Epithelial cell of proximal tubule (primary cell): ENCODE measurements around the gene F8. TPM values are rescaled to one million over a fixed set of nuclear protein-coding genes. Genes with fewer than 3 reads are reported as not detected.

Experiments used
- DNase-seq: peaks from one replicate; pipeline ENCODE4 v3.0.0-alpha.2; 2011; ENCODE audit warnings: low read depth
- H3K4me3 ChIP-seq: 2 replicates; pipeline ENCODE4 v1.5.1; 2011; ENCODE audit warnings: low read depth, mild to moderate bottlenecking, low read length
- CTCF ChIP-seq: conservative IDR thresholded peaks from 2 replicates; pipeline ENCODE4 v1.5.1; 2012; ENCODE audit warnings: low read depth, mild to moderate bottlenecking, low read length
- total RNA-seq: library from RNA; depleted of rRNA; stranded (reverse); fragments of >200 nt; gene quantifications from 2 replicates; pipeline ENCODE4 v1.2.3, GENCODE V29; 2015

Gene F8
- total RNA-seq, 1 donor from 2014 or later, result 2.5 TPM

GRCh38 chrX:155068165-155068564 is 45.6 kb upstream of the F8 start:
- DNase-seq, result peak; percentile 26
- H3K4me3 ChIP-seq, result no peak overlapping the region
- TF ChIP-seq CTCF, result no peak

- peak overlapping the region; percentile 30 for H3K4me3 ChIP-seq
- peak; percentile 50 for DNase-seq
- no peak for TF ChIP-seq CTCF
Measured at GRCh38 chrX:155065035-155065734, 42.7 kb upstream of the F8 start.

- H3K4me3 ChIP-seq, result no peak overlapping the region
- no peak for TF ChIP-seq CTCF
- no peak for DNase-seq
Measured at GRCh38 chrX:155061760-155062159, 39.2 kb upstream of the F8 start.

- peak overlapping the region; percentile 34 for H3K4me3 ChIP-seq
- peak; percentile 72 for TF ChIP-seq CTCF
- DNase-seq, result no peak
Measured at GRCh38 chrX:155056877-155057792, 34.6 kb upstream of the F8 start.

GRCh38 chrX:155056471-155056870 is 33.9 kb upstream of the F8 start:
- TF ChIP-seq CTCF, result no peak
- no peak overlapping the region for H3K4me3 ChIP-seq
- no peak for DNase-seq

- H3K4me3 ChIP-seq, result no peak overlapping the region
- no peak for TF ChIP-seq CTCF
- DNase-seq, result no peak
Measured at GRCh38 chrX:155055494-155055893, 33.0 kb upstream of the F8 start.

GRCh38 chrX:155054255-155054654 is 31.7 kb upstream of the F8 start:
- DNase-seq, result no peak
- no peak overlapping the region for H3K4me3 ChIP-seq
- TF ChIP-seq CTCF, result no peak
